ENCODE results near the gene OSGIN1.

Gene OSGIN1

DNA sequence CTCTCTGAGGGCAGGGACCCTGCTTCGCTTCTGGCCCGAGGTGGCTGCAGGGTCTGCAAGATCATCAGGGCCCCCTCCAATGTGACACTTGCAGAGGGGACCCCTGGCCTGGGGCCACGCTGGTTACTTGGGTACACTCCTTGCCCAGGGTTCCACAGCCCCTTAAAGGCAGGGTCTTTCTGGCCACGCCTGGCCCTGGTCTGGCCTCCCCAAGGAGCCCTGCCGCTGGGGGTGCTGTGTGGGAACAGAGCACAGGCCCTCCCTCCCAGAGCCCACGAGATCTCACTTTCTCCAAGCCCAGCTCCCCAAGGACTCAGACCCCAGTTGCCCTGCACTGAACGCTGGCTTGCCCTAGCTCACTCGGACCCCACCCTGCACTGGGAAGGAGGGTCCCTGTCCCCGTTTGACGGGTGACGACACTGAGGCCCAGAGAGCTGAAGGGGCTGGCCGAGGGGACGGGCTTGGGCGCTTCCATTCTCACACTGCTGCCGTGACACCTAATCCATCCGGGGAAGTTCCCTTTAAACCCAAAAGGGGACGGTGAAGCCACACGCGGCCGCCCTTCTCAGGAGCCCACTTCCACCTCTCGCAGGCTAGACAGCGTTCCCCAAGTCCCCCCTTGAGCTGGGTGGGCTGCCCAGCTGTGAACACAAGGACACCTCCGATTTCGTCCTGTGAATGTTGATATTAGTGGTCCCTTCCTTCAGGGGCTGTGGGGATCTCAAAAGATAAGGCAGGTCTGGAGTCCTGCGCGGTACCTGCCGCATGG lies 26.9 kb upstream of the OSGIN1 start:
- DNase-seq (ENCODE audit: low spot score), result no peak

DNA sequence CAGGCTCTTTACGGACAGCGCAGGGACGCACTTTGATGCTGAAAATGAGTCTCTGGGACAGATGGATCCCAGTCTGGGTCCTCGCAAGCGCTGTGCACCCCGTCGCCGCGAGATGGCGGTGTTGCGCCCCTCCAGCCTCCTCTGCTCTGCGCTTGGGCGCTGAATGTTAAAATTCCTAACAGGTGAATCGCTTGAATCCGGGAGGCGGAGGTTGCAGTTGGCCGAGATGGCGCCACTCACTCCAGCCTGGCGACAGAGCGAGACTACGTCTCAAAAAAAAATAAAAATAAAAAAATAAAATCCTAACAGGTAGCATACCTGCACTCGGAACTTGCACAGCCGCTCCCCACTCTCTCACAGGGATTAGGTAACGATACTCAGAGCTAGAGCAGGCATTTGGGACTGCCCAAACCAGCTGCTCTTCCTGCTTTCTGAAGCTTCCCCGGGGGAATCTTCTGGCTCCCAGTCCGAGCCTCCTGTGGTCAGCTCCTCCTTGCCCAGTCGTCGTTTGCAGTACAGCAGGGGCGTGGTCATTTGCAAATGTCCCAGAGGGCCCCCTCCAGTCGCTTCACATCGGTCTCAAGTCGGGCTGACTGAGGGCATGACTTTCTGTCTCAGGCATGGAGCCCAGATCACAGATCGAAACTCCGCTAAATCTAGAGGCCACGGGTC lies 26.2 kb upstream of the OSGIN1 start:
- peak; percentile 50 for DNase-seq (ENCODE audit: low spot score)

DNA sequence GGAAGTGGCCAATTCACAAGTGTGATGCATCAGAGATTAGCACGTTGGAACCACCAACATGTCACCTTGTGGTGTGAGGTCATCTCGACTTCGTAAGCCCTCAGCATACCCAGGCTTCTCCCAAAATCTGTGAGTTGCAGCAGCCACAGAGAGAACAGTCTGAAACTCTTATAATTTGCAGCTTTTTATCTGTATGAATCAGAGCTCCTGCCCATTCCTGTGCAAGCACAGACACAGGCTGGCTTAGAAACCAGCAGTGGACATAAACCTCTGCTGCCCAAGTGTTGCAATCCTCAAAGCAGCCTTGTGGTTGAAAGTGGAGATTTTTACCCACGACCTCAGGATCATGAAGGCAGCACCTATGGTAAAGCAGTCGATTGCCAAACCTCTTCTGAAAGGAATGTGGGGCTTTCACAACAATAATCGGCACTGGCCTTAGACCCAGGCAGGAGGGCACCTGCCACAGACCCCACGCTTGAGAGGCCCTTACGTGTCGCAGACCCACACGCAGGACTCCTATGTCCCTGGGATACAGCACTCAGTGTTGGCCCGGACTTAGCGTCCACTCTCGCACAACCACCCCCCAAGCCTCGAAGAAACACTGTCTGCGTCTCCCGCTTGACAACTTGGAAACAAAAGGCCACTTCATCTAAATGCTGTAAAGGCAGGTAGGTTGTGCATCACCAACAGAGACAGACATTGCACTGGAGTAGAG lies 24.5 kb upstream of the OSGIN1 start:
- no peak for DNase-seq (ENCODE audit: low spot score)

GRCh38 chr16:83929811-83930555 lies 23.1 kb upstream of the OSGIN1 start:
- DNase-seq (ENCODE audit: low spot score), result no peak

- no peak for DNase-seq (ENCODE audit: low spot score)
These were observed 22.1 kb upstream of the OSGIN1 start for GRCh38 chr16:83930730-83931500.

- DNase-seq (ENCODE audit: low spot score), result no peak
These were observed 21.5 kb upstream of the OSGIN1 start for GRCh38 chr16:83931556-83931955.

DNA sequence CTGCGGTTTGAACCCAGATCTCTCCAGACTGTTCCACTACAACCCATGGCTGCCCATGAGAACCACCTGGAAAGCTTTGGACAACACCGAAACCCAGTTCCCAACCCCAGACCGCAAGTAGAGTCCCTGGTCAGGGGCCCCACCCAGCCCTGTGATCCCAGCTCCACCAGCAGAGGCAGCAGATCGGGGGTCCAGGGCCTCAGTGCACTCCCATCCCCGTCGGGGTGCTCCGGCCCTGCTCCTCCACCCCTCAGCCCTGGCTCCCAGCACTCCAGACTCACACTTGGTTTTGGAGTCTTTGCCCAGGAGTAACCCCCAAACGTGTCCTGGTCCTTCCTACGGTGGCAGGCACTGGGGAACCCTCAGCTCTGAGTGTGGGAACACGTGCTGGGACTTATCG lies 20.7 kb upstream of the OSGIN1 start:
- DNase-seq (ENCODE audit: low spot score), result no peak

- no peak for DNase-seq (ENCODE audit: low spot score)
These were observed 19.9 kb upstream of the OSGIN1 start for GRCh38 chr16:83932955-83933673.

- no peak for DNase-seq (ENCODE audit: low spot score)
These were observed 19.0 kb upstream of the OSGIN1 start for GRCh38 chr16:83933885-83934683.

DNA sequence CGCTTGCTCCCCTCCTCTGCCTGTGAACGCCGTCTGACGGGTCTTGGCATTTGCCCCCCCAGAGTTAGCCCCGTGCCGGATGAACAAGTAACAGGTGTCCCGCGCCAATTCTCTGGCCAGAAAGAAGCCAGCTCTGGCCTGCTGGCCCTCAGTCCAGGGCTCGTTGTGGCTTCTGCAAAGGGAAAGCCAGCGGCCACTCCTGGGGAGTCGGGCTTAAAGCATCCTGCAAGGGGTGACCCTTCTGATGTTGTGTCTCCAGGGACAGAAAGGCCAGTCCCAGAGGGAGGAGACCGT lies 18.4 kb upstream of the OSGIN1 start:
- no peak for DNase-seq (ENCODE audit: low spot score)

- DNase-seq (ENCODE audit: low spot score), result no peak
These were observed 17.8 kb upstream of the OSGIN1 start for GRCh38 chr16:83935005-83935857.

DNA sequence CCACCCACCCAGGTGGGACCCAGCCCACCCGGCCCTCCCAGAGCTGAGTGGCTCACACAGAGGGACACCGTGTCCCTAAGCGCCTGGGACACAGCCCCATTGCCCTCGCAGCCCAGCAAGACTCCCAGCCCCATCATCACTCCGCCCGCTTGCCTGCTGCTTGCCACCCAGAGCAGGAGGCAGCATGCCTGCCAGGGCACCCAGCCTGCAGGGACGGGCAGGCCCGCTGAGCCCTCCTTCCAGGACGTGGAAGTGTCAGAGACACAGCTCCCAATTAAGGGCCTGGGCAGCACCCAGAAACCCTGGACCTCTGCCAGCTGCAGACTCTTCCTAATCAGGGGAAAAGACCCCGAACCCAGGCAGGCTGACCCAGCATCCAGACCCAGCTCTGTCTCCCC lies 17.2 kb upstream of the OSGIN1 start:
- DNase-seq (ENCODE audit: low spot score), result no peak

DNA sequence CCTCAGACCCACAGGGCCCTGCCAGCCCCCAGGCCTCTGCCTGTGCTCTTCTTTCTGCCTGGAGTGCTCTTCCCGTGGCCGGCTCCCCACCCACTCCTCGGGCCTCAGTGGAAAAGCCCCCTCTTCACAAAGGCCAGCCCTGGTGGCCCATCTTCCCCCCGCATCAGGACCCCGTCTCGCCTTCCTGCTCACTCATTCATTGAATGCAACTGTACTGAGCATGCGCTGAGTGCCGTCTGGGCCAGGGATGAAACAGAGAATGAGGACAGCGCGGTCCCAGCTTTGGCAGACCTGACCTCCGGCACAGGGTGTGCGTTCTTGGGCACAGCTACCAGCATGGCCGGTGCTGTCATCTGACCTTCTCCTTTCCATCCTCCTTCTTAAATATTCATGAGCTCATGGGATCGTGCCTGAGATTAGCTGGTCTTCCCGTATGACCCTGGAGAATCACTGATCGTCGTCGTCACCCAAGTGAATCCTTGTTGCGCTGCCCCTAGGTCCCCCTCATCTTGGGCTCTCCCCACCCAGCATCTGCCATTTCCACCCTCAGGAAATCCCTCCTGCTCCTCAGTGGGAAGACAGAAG lies 16.4 kb upstream of the OSGIN1 start:
- DNase-seq (ENCODE audit: low spot score), result no peak

DNA sequence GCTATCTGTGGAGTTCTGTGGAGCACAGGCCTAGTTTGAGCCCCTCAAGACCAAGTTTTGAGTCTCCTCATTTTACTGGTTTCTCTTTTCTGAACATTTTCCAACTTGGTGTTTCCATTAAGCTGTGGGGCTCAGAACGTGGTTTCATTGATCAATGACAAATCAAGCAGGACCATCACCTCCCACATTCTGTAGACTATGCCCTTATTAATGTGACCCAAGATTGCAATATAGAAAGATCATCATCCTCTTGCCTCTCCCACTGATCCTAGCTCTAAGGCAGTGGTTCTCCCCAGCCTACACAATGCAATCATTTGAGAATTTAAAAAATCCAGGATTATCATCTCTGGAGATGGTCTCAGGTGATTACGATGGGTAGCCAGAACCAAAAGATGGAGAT lies 15.8 kb upstream of the OSGIN1 start:
- no peak for DNase-seq (ENCODE audit: low spot score)

DNA sequence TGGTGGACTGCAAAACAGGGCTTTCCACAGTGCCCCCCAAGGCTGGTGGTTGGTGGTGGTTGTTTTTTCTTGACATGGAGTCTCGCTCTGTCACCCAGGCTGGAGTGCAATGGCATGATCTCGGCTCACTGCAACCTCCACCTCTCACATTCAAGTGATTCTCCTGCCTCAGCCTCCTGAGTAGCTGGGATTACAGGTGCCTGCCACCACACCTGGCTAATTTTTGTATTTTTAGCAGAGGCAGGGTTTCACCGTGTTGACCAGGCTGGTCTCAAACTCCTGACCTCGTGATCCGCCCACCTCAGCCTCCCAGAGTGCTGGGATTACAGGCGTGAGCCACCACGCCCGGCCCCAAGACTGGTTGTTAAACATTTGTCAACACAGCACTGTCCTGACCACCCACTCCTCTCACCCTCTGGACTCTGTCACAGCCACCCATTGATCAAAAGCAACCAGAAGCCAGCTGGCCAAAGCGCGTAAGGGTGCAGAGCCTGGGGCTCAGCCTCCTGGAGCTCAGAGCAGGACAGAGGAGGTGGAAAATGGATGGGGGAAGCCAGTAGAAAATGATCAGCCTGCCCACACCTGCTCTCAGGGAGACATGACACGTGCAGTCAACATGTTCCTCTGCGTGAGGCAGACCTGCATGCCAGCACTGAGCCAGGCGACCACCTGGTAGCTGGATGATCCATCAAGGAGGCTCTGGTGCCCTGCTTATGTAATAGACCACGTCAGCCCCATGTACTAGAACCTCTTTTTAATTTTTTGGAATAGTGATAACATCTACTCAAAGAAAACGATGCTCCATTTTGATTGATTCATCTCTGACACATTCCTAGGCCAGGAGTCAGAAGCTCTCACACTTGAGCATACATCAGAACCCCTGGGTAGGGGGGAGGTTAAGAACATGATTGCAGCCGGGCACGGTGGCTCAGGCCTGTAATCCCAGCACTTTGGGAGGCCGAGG lies 14.8 kb upstream of the OSGIN1 start:
- no peak for DNase-seq (ENCODE audit: low spot score)

- no peak for DNase-seq (ENCODE audit: low spot score)
These were observed 13.7 kb upstream of the OSGIN1 start for GRCh38 chr16:83939266-83939855.

GRCh38 chr16:83940119-83940518 lies 12.9 kb upstream of the OSGIN1 start:
- DNase-seq (ENCODE audit: low spot score), result no peak

Data from hematopoietic multipotent progenitor cell treated with erythropoietin and hydrocortisone succinate and interleukin-3 and kit ligand, for 15 days (in vitro differentiated cells).